HepG2 (cell line): ENCODE measurements around the gene NDEL1. TPM values are rescaled to one million over a fixed set of nuclear protein-coding genes. Genes with fewer than 3 reads are reported as not detected.
A peak's percentile ranks its signal among the peaks of the same experiment; 100 is the strongest.

ENCODE experiments used
- CEBPG ChIP-seq: IDR thresholded peaks from 2 replicates; pipeline ENCODE4 v1.6.1; 2016
- CENPX ChIP-seq: sonication (generic); formaldehyde crosslinking; IDR thresholded peaks from 2 replicates; pipeline ENCODE4 v1.9.0; 2021; ENCODE audit warnings: mild to moderate bottlenecking, missing genetic modification reagents, moderate library complexity
- ETV5 ChIP-seq: IDR thresholded peaks from 2 replicates; pipeline ENCODE4 v1.6.1; 2018; ENCODE audit warnings: missing biosample characterization, missing genetic modification reagents, inconsistent platforms, borderline replicate concordance
- ETV6 ChIP-seq: sonication (generic); formaldehyde crosslinking; conservative IDR thresholded peaks from 2 replicates; pipeline ENCODE4 v1.4.0; 2020; ENCODE audit warnings: missing genetic modification reagents
- FOXK2 ChIP-seq: fragments of 450-650 bp; IDR thresholded peaks from 2 replicates; pipeline ENCODE4 v1.6.1; 2016
- HDAC6 ChIP-seq: fragments of 200-600 bp; sonication (generic); IDR thresholded peaks from 2 replicates; pipeline ENCODE4 v1.7.0; 2017; ENCODE audit warnings: mild to moderate bottlenecking, antibody characterized with exemption, low read length, low read depth
- HNRNPUL1 ChIP-seq: fragments of 200-400 bp; formaldehyde crosslinking; IDR thresholded peaks from 2 replicates; pipeline ENCODE4 v1.6.1; 2017; ENCODE audit warnings: low read depth, mild to moderate bottlenecking, low read length, moderate library complexity
- HOXA5 ChIP-seq: sonication (generic); formaldehyde crosslinking; IDR thresholded peaks from 2 replicates; pipeline ENCODE4 v1.4.0; 2020; ENCODE audit warnings: missing genetic modification reagents
- MAX ChIP-seq: IDR thresholded peaks from 2 replicates; pipeline ENCODE4 v1.6.1; 2012; ENCODE audit warnings: inconsistent platforms
- MAZ ChIP-seq, 2 experiments: sonication (generic) in 1 of 2; formaldehyde crosslinking in 1 of 2; IDR thresholded peaks; 2 replicates each; pipeline versions ENCODE4 v1.5.0 to v1.6.1; 2012 to 2020; ENCODE audit warnings: low read depth in 2 of 2, mild to moderate bottlenecking in 2 of 2, borderline replicate concordance in 1 of 2, improper control_type of control experiment in 1 of 2, low read length in 1 of 2, missing genetic modification reagents in 1 of 2, moderate library complexity in 1 of 2
- MEIS2 ChIP-seq: sonication (generic); formaldehyde crosslinking; IDR thresholded peaks from 2 replicates; pipeline ENCODE4 v1.9.0; 2021; ENCODE audit warnings: mild to moderate bottlenecking, missing genetic modification reagents
- NFYB ChIP-seq: sonication (generic); formaldehyde crosslinking; IDR thresholded peaks from 2 replicates; pipeline ENCODE4 v1.4.0; 2020; ENCODE audit warnings: missing genetic modification reagents
- SETDB1 ChIP-seq: sonication (generic); formaldehyde crosslinking; IDR thresholded peaks from 2 replicates; pipeline ENCODE4 v1.5.1; 2020; ENCODE audit warnings: missing genetic modification reagents, mild to moderate bottlenecking, borderline replicate concordance
- SMAD3 ChIP-seq: sonication (generic); formaldehyde crosslinking; IDR thresholded peaks from 2 replicates; pipeline ENCODE4 v1.4.0; 2020; ENCODE audit warnings: missing genetic modification reagents
- SNAPC2 ChIP-seq: sonication (generic); formaldehyde crosslinking; IDR thresholded peaks from 2 replicates; pipeline ENCODE4 v1.8.1; 2022; ENCODE audit warnings: mild to moderate bottlenecking, missing genetic modification reagents
- THAP11 ChIP-seq: IDR thresholded peaks from 2 replicates; pipeline ENCODE4 v1.6.1; 2016; ENCODE audit warnings: missing biosample characterization, missing genetic modification reagents
- ZBTB8A ChIP-seq: sonication (generic); formaldehyde crosslinking; IDR thresholded peaks from 2 replicates; pipeline ENCODE4 v1.4.0; 2020; ENCODE audit warnings: mild to moderate bottlenecking, low read depth, missing genetic modification reagents, borderline replicate concordance
- ZKSCAN1 ChIP-seq: fragments of 150-350 bp; IDR thresholded peaks from 2 replicates; pipeline ENCODE4 v1.6.1; 2014; ENCODE audit warnings: low read length
- ZNF124 ChIP-seq: sonication (generic); formaldehyde crosslinking; IDR thresholded peaks from 2 replicates; pipeline ENCODE4 v1.4.0; 2020; ENCODE audit warnings: missing genetic modification reagents
- ZNF275 ChIP-seq: sonication (generic); formaldehyde crosslinking; IDR thresholded peaks from 2 replicates; pipeline ENCODE4 v1.8.0; 2022; ENCODE audit warnings: missing genetic modification reagents, mild to moderate bottlenecking, inconsistent platforms, borderline replicate concordance
- ZNF335 ChIP-seq: sonication (generic); formaldehyde crosslinking; IDR thresholded peaks from 2 replicates; pipeline ENCODE4 v1.4.0; 2020; ENCODE audit warnings: missing genetic modification reagents
- ZNF768 ChIP-seq: sonication (generic); formaldehyde crosslinking; IDR thresholded peaks from 2 replicates; pipeline ENCODE4 v1.4.0; 2020; ENCODE audit warnings: missing genetic modification reagents
- ZSCAN21 ChIP-seq: sonication (generic); formaldehyde crosslinking; IDR thresholded peaks from 2 replicates; pipeline ENCODE4 v1.8.0; 2022; ENCODE audit warnings: mild to moderate bottlenecking, missing genetic modification reagents, moderate library complexity, borderline replicate concordance
- ZSCAN31 ChIP-seq: sonication (generic); formaldehyde crosslinking; IDR thresholded peaks from 2 replicates; pipeline ENCODE4 v1.5.0; 2020; ENCODE audit warnings: low read depth, mild to moderate bottlenecking, missing genetic modification reagents
- polyA plus RNA-seq, 8 experiments: library from polyadenylated mRNA; depleted of rRNA in 3 of 8; stranded (reverse) in 7 of 8; unstranded in 1 of 8; fragments of >200 nt; fragmentation: Illumina TruSeq in 4 of 8; extraction: Trizol in 4 of 8; gene quantifications; 2 replicates each; pipeline versions ENCODE4 v1.2.1 to v1.2.3, GENCODE V29; 2011 to 2016; ENCODE audit warnings: low read depth in 4 of 8, missing spikeins in 1 of 8, mixed read lengths in 1 of 8; ENCODE audit not compliant: insufficient read depth in 1 of 8
- total RNA-seq, 5 experiments: library from RNA; depleted of rRNA; stranded (reverse); fragments of >200 nt; fragmentation: Illumina TruSeq; extraction: Trizol; gene quantifications; 2 replicates each; pipeline ENCODE4 v1.2.3, GENCODE V29; 2016; ENCODE audit warnings: low read depth in 1 of 5
- TF ChIP-seq, protein P1 (sequence below): sonication (generic); formaldehyde crosslinking; conservative IDR thresholded peaks from 2 replicates; pipeline ENCODE4 v1.8.1; 2023; ENCODE audit warnings: missing genetic modification reagents
- TF ChIP-seq, protein P2 (sequence below): sonication (generic); formaldehyde crosslinking; IDR thresholded peaks from 2 replicates; pipeline ENCODE4 v1.5.0; 2020; ENCODE audit warnings: missing genetic modification reagents, mild to moderate bottlenecking, borderline replicate concordance

Gene NDEL1
- total and polyA plus RNA-seq, 2 of the 13 experiments (the other 11 are each of a cell fraction or from before 2014, with no cell fraction given), result 59.8 to 153 TPM

DNA sequence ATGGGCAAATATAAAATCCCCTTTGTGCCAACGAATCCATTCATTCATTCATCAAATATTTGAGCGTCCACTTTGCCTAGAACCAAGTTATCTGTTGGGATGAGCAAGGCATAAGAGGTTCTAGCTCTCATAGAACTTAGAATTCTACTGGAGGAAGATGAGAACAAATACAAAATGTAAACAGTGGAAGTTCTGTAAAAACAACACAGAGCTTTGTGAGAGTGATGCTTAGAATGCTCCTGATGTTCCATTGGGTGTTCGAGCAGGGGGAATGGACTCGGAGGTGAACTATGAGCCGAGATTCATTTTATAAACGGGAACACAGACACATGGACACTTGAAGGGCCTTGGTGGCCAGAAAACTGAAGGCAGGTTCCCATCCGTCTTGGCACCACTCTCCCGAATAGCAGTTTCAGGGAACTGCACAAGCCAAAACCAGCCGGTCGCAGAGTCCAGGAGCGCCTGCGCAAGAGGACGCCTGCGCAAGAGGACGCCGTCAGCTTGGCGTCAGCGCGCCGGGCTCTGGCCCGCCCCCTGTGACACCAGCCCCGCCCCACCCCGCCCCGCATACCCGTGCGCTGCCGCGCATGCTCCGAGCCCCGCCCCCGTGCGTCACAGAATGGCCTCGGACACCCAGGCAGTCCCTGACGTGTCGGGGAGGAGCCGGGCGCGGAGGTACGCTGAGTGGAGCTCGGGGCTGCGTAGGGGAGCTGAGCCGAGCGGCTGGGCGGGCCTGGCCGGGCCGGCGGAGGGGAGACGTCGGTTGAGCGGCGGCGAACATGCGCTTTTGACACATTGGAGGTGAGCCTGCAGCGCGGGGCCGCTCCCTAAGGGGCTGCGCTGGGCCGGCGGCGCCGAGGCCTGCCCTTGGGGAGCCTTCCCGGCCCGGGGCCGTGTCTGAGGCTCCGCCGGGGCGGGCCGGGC is at the start of gene NDEL1 (continued):
- TF ChIP-seq, protein P1, sequence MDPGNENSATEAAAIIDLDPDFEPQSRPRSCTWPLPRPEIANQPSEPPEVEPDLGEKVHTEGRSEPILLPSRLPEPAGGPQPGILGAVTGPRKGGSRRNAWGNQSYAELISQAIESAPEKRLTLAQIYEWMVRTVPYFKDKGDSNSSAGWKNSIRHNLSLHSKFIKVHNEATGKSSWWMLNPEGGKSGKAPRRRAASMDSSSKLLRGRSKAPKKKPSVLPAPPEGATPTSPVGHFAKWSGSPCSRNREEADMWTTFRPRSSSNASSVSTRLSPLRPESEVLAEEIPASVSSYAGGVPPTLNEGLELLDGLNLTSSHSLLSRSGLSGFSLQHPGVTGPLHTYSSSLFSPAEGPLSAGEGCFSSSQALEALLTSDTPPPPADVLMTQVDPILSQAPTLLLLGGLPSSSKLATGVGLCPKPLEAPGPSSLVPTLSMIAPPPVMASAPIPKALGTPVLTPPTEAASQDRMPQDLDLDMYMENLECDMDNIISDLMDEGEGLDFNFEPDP, result peak; percentile 89; the same call in 1 of the 2 replicates
- TF ChIP-seq MAX (peak; percentile 66; the same call in 1 of the 2 replicates), MEIS2 (CRISPR knock-in tag) (peak; percentile 73; the same call in 1 of the 2 replicates), ZNF124 (CRISPR knock-in tag) (no peak; the same call in 1 of the 2 replicates), ZSCAN31 (CRISPR knock-in tag) (no peak; the same call in 1 of the 2 replicates), HOXA5 (peak; percentile 70; the same call in 1 of the 2 replicates), ETV6 (peak; percentile 39; the same call in 1 of the 2 replicates), THAP11 (CRISPR knock-in tag) (peak; percentile 70), CENPX (no peak), SMAD3 (CRISPR knock-in tag) (no peak), ZSCAN21 (CRISPR knock-in tag) (peak; percentile 56; the same call in 1 of the 2 replicates), MAZ (IDR thresholded peaks at IDR 0.05; ENCODE audit: borderline replicate concordance, low read depth, low read length) (peak; percentile 62; the same call in 1 of the 2 replicates), MAZ (CRISPR knock-in tag; IDR thresholded peaks at IDR 0.05; ENCODE audit: low read depth) (peak; percentile 61), SNAPC2 (no peak; the same call in 1 of the 2 replicates), ZNF768 (CRISPR knock-in tag) (peak; percentile 65; the same call in 1 of the 2 replicates), ETV5 (CRISPR knock-in tag) (0 out of 2 replicates have a peak, but pooled peaks have one; percentile 1), FOXK2 (no peak), ZKSCAN1 (no peak), ZNF335 (CRISPR knock-in tag) (no peak), ZNF275 (CRISPR knock-in tag) (no peak), NFYB (CRISPR knock-in tag) (no peak), SETDB1 (CRISPR knock-in tag) (no peak), HNRNPUL1 (no peak), HDAC6 (no peak), CEBPG (CRISPR knock-in tag) (peak; percentile 10; the same call in 1 of the 2 replicates), ZBTB8A (CRISPR knock-in tag) (no peak)
- TF ChIP-seq, protein P2, sequence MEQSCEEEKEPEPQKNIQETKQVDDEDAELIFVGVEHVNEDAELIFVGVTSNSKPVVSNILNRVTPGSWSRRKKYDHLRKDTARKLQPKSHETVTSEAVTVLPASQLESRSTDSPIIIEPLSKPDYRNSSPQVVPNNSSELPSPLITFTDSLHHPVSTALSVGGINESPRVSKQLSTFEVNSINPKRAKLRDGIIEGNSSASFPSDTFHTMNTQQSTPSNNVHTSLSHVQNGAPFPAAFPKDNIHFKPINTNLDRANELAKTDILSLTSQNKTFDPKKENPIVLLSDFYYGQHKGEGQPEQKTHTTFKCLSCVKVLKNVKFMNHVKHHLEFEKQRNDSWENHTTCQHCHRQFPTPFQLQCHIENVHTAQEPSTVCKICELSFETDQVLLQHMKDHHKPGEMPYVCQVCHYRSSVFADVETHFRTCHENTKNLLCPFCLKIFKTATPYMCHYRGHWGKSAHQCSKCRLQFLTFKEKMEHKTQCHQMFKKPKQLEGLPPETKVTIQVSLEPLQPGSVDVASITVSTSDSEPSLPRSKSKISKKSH (CRISPR knock-in tag), result no peak
